NCI-H2171 (cell line): Measurements from ENCODE around the gene SORL1.

ENCODE experiments used
- DNase-seq: peaks from one replicate; lab custom pipeline; 2025; lab: John Stamatoyannopoulos, UW

SORL1 gene

GRCh38 chr11:121590772-121591404, 138.8 kb downstream of the SORL1 start:
- no peak for DNase-seq

GRCh38 chr11:121591405-121592033, 139.4 kb downstream of the SORL1 start:
- DNase-seq = peak; percentile 22

- no peak for DNase-seq
These were observed 140.6 kb downstream of the SORL1 start for GRCh38 chr11:121592708-121593107.

GRCh38 chr11:121595717-121596161, 143.6 kb downstream of the SORL1 start:
- no peak for DNase-seq

- no peak for DNase-seq
These were observed 144.4 kb downstream of the SORL1 start for GRCh38 chr11:121596195-121597155.

GRCh38 chr11:121603316-121603715, 151.2 kb downstream of the SORL1 start:
- DNase-seq = no peak

GRCh38 chr11:121604152-121604551, 152.0 kb downstream of the SORL1 start:
- DNase-seq = no peak

- no peak for DNase-seq
These were observed 154.2 kb downstream of the SORL1 start for GRCh38 chr11:121606354-121606753.

- DNase-seq = no peak
These were observed 155.2 kb downstream of the SORL1 start for GRCh38 chr11:121607341-121607740.

GRCh38 chr11:121608545-121609098, 156.5 kb downstream of the SORL1 start:
- no peak for DNase-seq

GRCh38 chr11:121610706-121611105, 158.6 kb downstream of the SORL1 start:
- no peak for DNase-seq

- DNase-seq = no peak
These were observed 159.1 kb downstream of the SORL1 start for GRCh38 chr11:121611242-121611641.

GRCh38 chr11:121613724-121614123, 161.6 kb downstream of the SORL1 start:
- no peak for DNase-seq

GRCh38 chr11:121614636-121615240, 162.6 kb downstream of the SORL1 start:
- DNase-seq = no peak

GRCh38 chr11:121615501-121615900, 163.4 kb downstream of the SORL1 start:
- DNase-seq = no peak

GRCh38 chr11:121618516-121618915, 166.4 kb downstream of the SORL1 start:
- DNase-seq = no peak

- no peak for DNase-seq
These were observed 173.8 kb downstream of the SORL1 start for GRCh38 chr11:121625777-121626506.

GRCh38 chr11:121626507-121626875, 174.4 kb downstream of the SORL1 start:
- no peak for DNase-seq

- DNase-seq = no peak
These were observed 174.9 kb downstream of the SORL1 start for GRCh38 chr11:121626980-121627379.

- no peak for DNase-seq
These were observed 177.9 kb downstream of the SORL1 start for GRCh38 chr11:121630041-121630440.

GRCh38 chr11:121631456-121631855, 179.3 kb downstream of the SORL1 start:
- no peak for DNase-seq
